ENCODE data around the gene ATG5. TPM values are rescaled to one million over a fixed set of nuclear protein-coding genes. Genes with fewer than 3 reads are reported as not detected.

Gene ATG5
- polyA plus RNA-seq, 1 of the 3 experiments (the other 2 are of a cell fraction), result 15.5 TPM

- Histone ChIP-seq H4K20me1 (ENCODE audit: insufficient read depth) (no peaks in the 10 kb centered on the region), H3K9me2 (no peaks in the 10 kb centered on the region), H3K4me2 (no peak overlapping the region), H3K27me3 (ENCODE audit: insufficient read depth) (no peaks in the 10 kb centered on the region), H3K4me1 (ENCODE audit: control insufficient read depth in 1 of 2, insufficient read depth in 2 of 2, low read depth in 1 of 2, low read length in 1 of 2) (no peaks in the 10 kb centered on the region), H3K36me3 (replicated peaks in 1 of 2; ENCODE audit: control insufficient read depth in 1 of 2, insufficient read depth in 2 of 2, low read length in 1 of 2) (no peaks in the 10 kb centered on the region), H3K4me3 (ENCODE audit: low read depth in 2 of 2, low read length in 1 of 2) (no peak overlapping the region), H3K9ac (no peak overlapping the region), H3K9me3 (no peaks in the 10 kb centered on the region), H3K27ac (ENCODE audit: low read depth in 2 of 2, low read length in 1 of 2) (no peak overlapping the region), H3K79me2 (ENCODE audit: insufficient read depth) (no peaks in the 10 kb centered on the region), H3F3A (replicated peaks; ENCODE audit: insufficient read depth) (no peaks in the 10 kb centered on the region), H2AFZ (ENCODE audit: low read depth) (no peak overlapping the region)
- WGBS (ENCODE audit: low lambda C conversion rate), result 75% methylated on average over 2 of the region's 2 CpGs
- POLR2A ChIA-PET, result no interaction called here
- TF ChIP-seq TAF1 (IDR thresholded peaks at IDR 0.05; ENCODE audit: borderline replicate concordance, low read depth, low read length) (no peak), USF1 (IDR thresholded peaks at IDR 0.05; ENCODE audit: borderline replicate concordance, low read depth) (no peak), EP300 (IDR thresholded peaks at IDR 0.05; ENCODE audit: borderline replicate concordance in 1 of 2, low read depth in 1 of 2, low read length in 1 of 2) (no peak), ELF1 (IDR thresholded peaks at IDR 0.05) (no peak), TEAD4 (IDR thresholded peaks at IDR 0.05; ENCODE audit: borderline replicate concordance, insufficient read depth) (no peak), EZH2phosphoT487 (IDR thresholded peaks at IDR 0.05; ENCODE audit: borderline replicate concordance, low read depth) (no peak), SMC3 (IDR thresholded peaks at IDR 0.05; ENCODE audit: low read depth, low read length) (no peak), GABPA (IDR thresholded peaks at IDR 0.05; ENCODE audit: low read depth) (no peak), FOSL2 (IDR thresholded peaks at IDR 0.05; ENCODE audit: borderline replicate concordance, low read depth) (no peak), GATA2 (CRISPR knock-in tag; IDR thresholded peaks at IDR 0.05) (no peak), RXRA (IDR thresholded peaks at IDR 0.05; ENCODE audit: borderline replicate concordance, low read depth) (no peak), CHD2 (IDR thresholded peaks at IDR 0.05; ENCODE audit: low read length, partially characterized antibody) (no peak), CTCF (IDR thresholded peaks at IDR 0.05) (no peak), RAD21 (IDR thresholded peaks at IDR 0.05; ENCODE audit: low read length) (no peak), MXI1 (IDR thresholded peaks at IDR 0.05; ENCODE audit: low read depth, low read length) (no peak), RCOR1 (IDR thresholded peaks at IDR 0.05; ENCODE audit: low read length) (no peak), SIN3A (IDR thresholded peaks at IDR 0.05; ENCODE audit: borderline replicate concordance, low read depth, low read length) (no peak)
- TF ChIP-seq, protein P1, sequence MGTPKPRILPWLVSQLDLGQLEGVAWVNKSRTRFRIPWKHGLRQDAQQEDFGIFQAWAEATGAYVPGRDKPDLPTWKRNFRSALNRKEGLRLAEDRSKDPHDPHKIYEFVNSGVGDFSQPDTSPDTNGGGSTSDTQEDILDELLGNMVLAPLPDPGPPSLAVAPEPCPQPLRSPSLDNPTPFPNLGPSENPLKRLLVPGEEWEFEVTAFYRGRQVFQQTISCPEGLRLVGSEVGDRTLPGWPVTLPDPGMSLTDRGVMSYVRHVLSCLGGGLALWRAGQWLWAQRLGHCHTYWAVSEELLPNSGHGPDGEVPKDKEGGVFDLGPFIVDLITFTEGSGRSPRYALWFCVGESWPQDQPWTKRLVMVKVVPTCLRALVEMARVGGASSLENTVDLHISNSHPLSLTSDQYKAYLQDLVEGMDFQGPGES (IDR thresholded peaks at IDR 0.05; ENCODE audit: low read depth, low read length), result no peak
- TF ChIP-seq, protein P2, sequence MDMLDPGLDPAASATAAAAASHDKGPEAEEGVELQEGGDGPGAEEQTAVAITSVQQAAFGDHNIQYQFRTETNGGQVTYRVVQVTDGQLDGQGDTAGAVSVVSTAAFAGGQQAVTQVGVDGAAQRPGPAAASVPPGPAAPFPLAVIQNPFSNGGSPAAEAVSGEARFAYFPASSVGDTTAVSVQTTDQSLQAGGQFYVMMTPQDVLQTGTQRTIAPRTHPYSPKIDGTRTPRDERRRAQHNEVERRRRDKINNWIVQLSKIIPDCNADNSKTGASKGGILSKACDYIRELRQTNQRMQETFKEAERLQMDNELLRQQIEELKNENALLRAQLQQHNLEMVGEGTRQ (IDR thresholded peaks at IDR 0.05; ENCODE audit: borderline replicate concordance, low read depth, low read length), result no peak
- CTCF ChIA-PET, result no interaction called here
- DNase-seq, result no peak
Measured at GRCh38 chr6:106173124-106173879, 152.3 kb downstream of the ATG5 start.

Measured in SK-N-SH (cell line).